Measurements from ENCODE around the gene JHY.
"Not testable (repeated sequence)": the region's sequence is repeated elsewhere in the genome, so short reads cannot be mapped to it uniquely, and the experiment has no call there.

JHY gene

GRCh38 chr11:122882189-122882856 lies at the start of gene JHY:
TSS of gene JHY (plus strand) at chr11:122882759. CDS start at chr11:122885850, 3,091 bp downstream.
- no peak for DNase-seq

- DNase-seq: no peak
Observed at GRCh38 chr11:122833846-122834464, 48.6 kb upstream of the JHY start.

DNA sequence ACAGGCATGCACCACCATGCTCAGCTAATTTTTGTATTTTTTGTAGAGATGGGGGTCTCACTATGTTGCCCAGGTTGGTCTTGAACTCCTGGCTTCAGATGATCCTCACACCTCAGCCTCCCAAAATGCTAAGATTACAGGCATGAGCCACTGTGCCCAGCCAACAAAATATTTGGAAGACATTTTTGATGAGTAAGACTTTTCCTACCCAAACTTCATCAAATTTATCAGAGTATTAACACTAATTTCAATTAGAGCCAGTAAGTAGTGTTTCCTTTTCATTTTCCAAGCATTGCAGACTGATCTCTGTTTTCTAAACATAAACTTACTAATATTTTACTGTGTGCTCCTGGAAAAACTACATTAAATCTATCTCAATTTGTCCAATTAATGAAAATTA lies 45.6 kb upstream of the JHY start:
- DNase-seq: no peak

DNA sequence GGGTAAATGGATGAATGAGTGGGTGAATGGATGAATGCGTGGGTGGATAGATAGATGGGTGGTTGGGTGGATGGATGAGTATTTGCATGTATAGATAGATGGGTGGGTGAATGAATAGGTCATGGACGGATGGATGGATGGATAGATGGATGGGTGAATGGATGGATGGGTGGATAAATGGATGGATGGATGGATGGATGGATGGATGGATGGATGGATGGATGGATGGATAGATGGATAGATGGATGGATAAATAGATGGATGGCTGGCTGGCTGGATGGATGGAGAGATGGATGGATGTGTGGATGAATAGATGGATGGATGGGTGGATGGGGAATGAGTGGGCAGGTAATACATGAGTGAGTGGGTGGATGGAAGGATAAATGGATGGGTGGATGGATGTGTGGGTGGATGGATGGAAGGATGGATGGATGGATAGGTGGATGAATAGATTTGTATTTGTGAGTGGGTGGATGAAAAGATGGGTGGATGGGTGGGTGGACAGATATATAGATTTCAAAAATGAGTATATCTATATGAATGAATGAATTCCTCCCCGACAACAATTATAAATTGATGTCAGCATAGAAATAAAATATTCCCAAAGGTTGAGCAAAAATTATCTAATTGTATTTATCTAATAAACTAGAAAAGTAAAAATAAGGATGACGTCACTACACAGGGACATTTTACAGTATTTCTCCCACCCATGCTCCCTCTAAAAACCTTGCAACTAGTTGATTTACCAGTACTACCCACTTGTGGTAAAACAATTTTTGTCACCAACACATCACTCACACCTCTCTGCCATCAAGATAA lies 44.8 kb upstream of the JHY start:
- no peak for DNase-seq

DNA sequence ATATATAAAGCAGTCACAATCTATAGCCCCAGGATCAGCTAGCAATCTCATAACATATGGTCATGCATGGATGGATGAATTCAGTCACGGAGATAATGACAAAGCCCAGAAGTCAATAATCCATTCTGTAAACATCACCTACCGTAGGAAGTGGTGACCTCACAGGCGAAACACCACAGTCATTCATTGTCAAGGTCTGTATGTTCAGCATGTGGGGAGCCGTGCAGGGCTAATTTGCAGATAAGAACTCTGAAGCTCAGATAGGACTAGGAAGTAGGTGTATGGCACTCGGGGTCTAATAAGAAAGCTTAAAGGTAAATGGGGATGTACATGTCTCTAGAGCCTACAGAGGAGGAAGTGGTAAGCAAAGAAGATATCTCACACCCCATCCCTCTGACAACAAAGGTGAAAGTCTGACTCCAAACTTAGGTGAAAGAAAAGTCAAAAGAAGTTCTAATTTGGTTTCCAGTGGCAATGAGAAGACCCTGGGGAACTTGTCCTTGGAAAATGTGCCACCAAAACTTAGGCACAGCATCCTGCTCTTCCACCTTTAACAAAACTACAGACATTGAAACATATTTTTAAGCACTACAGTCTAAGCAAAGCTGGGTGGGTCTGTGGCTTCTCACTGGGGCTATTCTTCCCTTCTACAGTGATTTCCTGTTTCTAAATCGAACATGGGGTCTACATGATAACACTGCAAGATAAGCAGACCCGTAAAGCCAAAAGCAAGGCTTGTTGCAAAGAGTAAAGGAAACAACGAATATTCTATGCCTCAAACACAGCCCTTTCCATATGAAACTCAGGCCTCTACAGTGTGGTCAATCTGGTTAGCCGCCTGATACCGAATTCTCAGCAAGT lies 39.0 kb upstream of the JHY start:
- DNase-seq: peak; percentile 69

DNA sequence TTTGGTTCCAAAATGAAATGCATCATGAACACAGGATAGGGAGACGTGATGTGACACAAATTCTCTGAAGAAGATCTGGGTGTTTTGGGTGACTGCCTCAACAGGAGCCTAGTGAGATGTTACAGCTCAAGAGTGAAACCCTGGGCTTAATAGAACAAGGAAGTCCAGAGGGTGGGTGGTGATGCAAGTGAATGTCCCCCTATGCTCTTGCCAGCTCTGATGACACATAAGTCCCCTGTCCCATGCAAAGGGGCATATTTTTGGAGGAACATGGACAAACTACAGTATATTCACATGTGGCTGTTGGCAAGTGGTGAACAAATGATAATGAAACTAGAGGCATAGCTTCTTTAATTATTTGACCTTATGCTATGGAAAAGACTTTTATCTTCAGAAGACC lies 35.1 kb upstream of the JHY start:
- DNase-seq: no peak

- no peak for DNase-seq
Observed at GRCh38 chr11:122848186-122848585, 34.4 kb upstream of the JHY start.

DNA sequence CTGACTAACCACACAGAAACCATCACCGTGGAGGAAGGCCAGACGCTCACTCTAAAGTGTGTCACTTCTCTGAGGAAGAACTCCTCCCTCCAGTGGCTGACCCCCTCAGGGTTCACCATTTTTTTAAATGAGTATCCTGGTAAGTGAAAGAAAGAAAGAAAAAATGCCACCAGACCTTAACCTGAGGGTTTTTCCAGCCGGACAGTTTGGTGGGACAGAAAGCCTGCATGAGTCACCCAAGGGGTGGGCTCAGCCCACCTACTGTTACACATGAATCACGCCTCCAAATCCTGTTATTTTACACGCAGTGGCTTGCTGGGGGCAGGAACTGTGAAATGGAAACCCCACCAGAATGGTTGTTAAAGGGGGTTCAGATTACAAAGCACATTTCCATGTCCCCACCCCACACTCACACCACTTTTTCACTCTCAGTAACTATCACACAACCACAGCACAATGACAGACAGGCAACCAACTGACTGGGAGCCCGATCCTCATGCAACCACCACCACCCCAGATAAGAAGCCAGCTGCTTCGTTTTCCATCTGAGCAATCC lies 32.4 kb upstream of the JHY start:
- peak; percentile 70 for DNase-seq

DNA sequence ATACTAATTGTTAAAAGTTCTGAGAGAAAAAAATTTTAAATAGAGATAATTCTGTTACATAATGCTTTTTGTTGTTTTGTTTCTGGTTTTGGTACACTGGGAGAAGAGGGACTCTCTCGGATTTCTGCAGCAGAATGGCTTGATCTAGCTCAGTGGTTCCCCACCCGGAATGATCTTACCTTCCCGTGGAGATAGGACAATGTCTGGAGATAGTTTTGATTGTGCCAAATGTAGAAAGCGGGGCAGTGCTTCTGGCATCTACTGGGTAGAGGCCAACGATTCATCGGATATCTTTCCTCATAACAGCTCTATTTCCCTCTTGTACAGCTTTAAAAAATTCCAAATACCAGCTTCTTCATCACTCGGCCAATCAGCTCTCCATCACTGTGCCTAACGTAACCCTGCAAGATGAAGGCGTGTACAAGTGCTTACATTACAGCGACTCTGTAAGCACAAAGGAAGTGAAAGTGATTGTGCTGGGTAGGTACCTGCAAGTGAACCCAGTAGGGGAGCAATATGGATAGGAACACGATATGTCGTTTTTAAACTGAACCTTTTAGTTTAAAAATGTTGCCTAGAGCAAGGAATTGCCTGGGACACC lies 31.1 kb upstream of the JHY start:
- DNase-seq: peak; percentile 59

GRCh38 chr11:122852074-122852795 lies 30.3 kb upstream of the JHY start:
- DNase-seq: peak; percentile 62

- no peak for DNase-seq
Observed at GRCh38 chr11:122852796-122853160, 29.8 kb upstream of the JHY start.

DNA sequence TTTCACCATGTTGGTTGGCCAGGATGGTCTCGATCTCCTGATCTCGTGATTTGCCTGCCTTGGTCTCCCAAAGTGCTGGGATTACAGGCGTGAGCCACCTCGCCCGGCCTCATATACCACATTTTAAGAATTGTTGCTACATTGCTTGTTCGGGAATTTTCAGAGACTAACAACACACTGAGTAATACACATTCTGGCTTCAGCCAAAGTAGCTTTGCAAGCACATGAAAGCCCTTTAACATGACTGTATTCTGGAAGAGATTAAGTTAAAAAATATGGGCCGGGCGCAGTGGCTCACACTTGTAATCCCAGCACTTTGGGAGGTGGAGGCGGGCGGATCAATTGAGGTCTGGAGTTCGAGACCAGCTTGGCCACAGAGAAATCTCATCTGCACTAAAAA lies 29.3 kb upstream of the JHY start:
- DNase-seq: no peak

DNA sequence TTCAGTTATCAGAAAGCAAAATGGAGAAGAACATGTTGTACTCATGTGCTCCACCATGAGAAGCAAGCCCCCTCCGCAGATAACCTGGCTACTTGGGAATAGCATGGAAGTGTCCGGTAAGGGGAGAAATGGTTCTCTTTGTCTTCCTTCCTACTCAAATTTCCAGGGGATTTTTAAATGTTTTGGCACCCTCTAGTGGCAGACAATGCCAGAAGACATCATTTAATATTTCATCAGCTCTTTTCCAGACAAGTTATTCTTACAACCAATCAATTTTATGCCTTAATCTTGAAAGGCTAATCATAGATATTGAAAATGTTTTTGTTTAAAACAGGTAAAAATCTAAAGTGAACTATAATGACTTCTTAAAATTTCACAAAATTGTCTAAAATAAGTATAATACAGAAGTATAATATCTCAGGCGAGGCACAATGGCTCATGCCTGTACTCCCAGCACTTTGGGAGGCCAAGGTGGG lies 28.6 kb upstream of the JHY start:
- DNase-seq: peak; percentile 73

DNA sequence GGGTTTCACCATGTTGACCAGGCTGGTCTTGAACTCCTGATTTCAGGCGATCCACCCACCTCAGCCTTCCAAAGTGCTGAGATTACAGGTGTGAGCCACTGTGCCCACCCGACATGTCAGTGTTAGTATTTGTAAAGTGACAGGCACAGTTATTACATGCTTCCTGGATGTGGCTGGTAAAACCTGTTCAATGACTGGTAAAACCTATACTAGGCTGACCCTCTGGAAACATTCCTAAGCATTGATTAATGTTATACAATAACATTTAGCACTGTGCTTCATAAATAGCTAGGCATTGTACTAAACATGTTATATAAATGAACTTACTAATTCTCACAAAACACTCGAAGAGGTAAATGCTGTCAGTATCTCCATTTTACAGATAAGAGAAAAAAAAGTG lies 20.9 kb upstream of the JHY start:
- no peak for DNase-seq

GRCh38 chr11:122862091-122862490 lies 20.5 kb upstream of the JHY start:
- DNase-seq: no peak

GRCh38 chr11:122863154-122863553 lies 19.4 kb upstream of the JHY start:
- not testable (repeated sequence) for DNase-seq

GRCh38 chr11:122863704-122864326 lies 18.7 kb upstream of the JHY start:
- peak; percentile 24 for DNase-seq

GRCh38 chr11:122864386-122865115 lies 18.0 kb upstream of the JHY start:
- DNase-seq: no peak

DNA sequence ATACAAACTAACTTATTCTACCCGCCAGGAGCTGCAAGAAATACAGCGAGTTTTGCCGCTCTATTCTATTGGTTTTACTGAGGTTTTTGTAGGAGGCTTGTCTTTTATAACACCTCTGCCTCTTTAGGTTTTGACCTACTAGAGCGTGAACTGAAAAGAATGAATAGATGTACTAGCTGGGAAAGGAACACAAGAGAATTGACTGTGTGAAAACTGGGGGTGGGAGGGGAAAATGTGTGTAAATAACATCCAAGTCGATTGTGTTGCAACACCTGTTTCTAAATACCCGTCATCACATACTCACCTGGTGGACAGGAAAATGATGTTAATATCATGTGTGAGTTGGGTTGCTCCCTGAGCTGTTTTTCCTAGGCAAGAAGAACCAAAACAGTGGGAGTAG lies 12.9 kb upstream of the JHY start:
- DNase-seq: no peak

DNA sequence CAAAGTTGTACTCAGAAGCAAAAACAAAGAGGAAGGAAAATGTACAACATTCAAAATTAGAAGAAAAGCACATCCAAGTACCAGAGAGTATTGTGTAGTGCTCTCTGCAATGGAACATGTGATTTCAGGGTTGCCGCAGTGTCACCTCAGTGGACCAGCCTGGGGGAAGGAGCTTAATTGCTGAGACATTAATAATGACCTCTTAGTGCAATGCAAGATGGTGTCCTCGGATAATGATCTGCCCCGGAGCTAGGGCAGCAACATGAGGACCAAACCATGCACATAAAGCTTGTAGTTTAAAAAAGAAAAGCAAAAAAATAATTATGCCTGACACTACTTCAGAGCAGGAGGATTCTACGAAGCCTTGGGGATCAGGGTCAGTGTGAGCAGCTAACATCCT lies 11.3 kb upstream of the JHY start:
- DNase-seq: no peak

All from CD4-positive, alpha-beta T cell treated with Interleukin-4 for 4 hours (primary cell).